GM19099 (cell line): ENCODE measurements around the gene SLC5A12.

ENCODE experiments used
- POLR2A ChIP-seq: IDR thresholded peaks from 3 replicates; pipeline ENCODE4 v1.6.1; 2011; ENCODE audit warnings: low read depth; ENCODE audit not compliant: insufficient read length; ENCODE audit errors: extremely low read depth

The SLC5A12 gene

GRCh38 chr11:26621132-26621531 is 100.7 kb downstream of the SLC5A12 start:
- TF ChIP-seq POLR2A: no peak

- no peak for TF ChIP-seq POLR2A
These were observed 101.4 kb downstream of the SLC5A12 start for GRCh38 chr11:26620282-26621045.

GRCh38 chr11:26618441-26618840 is 103.4 kb downstream of the SLC5A12 start:
- no peak for TF ChIP-seq POLR2A
